Inferior parietal cortex (tissue), 1 donor: Measurements from ENCODE around the gene GALNT11.

Experiments
- DNase-seq: peaks from one replicate; pipeline ENCODE4 v3.0.0-alpha.2; 2016; ENCODE audit errors: extremely low spot score

GALNT11 gene

GRCh38 chr7:152148706-152149105, 123.2 kb downstream of the GALNT11 start:
- DNase-seq = no peak

- no peak for DNase-seq
Observed at GRCh38 chr7:152149363-152149762, 123.9 kb downstream of the GALNT11 start.

GRCh38 chr7:152152267-152152666, 126.8 kb downstream of the GALNT11 start:
- no peak for DNase-seq

GRCh38 chr7:152158801-152159587, 133.5 kb downstream of the GALNT11 start:
- DNase-seq = no peak

GRCh38 chr7:152161171-152161570, 135.7 kb downstream of the GALNT11 start:
- DNase-seq = no peak

GRCh38 chr7:152162287-152162686, 136.8 kb downstream of the GALNT11 start:
- no peak for DNase-seq
